ENCODE data around the gene SPSB1.

DNA sequence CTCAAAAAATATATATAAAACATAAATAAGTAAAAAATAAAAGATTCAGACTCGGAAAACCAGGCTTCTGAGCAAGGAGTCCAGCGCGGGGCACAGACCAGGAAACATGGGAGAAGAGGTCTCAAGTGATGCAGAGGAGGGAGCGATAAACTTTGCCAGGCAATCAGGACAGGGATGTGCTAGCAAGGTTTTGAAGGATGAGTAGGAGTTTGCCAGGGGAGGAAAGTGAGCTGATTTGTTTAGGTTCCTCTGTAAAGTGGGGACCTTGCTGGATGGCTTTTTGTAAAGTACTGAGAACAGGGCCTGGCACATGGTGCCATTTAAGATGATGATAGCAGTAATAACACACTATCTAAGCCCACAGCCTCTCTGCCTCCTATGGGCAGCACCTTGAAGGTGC lies 86.1 kb downstream of the SPSB1 start:
- TF ChIP-seq, protein P1, sequence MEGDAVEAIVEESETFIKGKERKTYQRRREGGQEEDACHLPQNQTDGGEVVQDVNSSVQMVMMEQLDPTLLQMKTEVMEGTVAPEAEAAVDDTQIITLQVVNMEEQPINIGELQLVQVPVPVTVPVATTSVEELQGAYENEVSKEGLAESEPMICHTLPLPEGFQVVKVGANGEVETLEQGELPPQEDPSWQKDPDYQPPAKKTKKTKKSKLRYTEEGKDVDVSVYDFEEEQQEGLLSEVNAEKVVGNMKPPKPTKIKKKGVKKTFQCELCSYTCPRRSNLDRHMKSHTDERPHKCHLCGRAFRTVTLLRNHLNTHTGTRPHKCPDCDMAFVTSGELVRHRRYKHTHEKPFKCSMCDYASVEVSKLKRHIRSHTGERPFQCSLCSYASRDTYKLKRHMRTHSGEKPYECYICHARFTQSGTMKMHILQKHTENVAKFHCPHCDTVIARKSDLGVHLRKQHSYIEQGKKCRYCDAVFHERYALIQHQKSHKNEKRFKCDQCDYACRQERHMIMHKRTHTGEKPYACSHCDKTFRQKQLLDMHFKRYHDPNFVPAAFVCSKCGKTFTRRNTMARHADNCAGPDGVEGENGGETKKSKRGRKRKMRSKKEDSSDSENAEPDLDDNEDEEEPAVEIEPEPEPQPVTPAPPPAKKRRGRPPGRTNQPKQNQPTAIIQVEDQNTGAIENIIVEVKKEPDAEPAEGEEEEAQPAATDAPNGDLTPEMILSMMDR (conservative IDR thresholded peaks at IDR 0.05), result no peak
- TF ChIP-seq EZH2 (IDR thresholded peaks at IDR 0.05; ENCODE audit: low read depth), result no peak
